ENCODE measurements around the gene SLC25A25. TPM values are rescaled to one million over a fixed set of nuclear protein-coding genes. Genes with fewer than 3 reads are reported as not detected.
A peak's percentile ranks its signal among the peaks of the same experiment; 100 is the strongest.

SLC25A25 gene
- polyA plus RNA-seq, 1 donor, result 19.4 TPM

GRCh38 chr9:128072144-128073021 is 4.4 kb downstream of the SLC25A25 start:
- Histone ChIP-seq H3K36me3 (ENCODE audit: control insufficient read depth, insufficient read depth, low read length) (no peaks in the 10 kb centered on the region), H3K27me3 (ENCODE audit: control insufficient read depth, insufficient read depth, low read length) (no peaks in the 10 kb centered on the region), H3K4me3 (ENCODE audit: low read length) (no peak overlapping the region), H3K9me3 (ENCODE audit: control insufficient read depth, low read depth, low read length) (peaks cover 4% of the 10 kb centered on the region), H3K27ac (ENCODE audit: low read length) (peak overlapping the region; percentile 79), H3K4me1 (ENCODE audit: control insufficient read depth, insufficient read depth, low read length) (peaks cover 50% of the 10 kb centered on the region)
- DNase-seq, result peak; percentile 52 to 77
- 0% methylated on average over 3 of the region's 5 CpGs for WGBS (ENCODE audit: insufficient coverage, low lambda C conversion rate)

- H3K4me1 ChIP-seq (ENCODE audit: control insufficient read depth, insufficient read depth, low read length), result peaks cover 59% of the 10 kb centered on the region
- no peaks in the 10 kb centered on the region for H3K36me3 ChIP-seq (ENCODE audit: control insufficient read depth, insufficient read depth, low read length)
- peak in 1 of 2 donors; percentile 68 for DNase-seq
- peak overlapping the region; percentile 79 for H3K27ac ChIP-seq (ENCODE audit: low read length)
- peaks cover 4% of the 10 kb centered on the region for H3K9me3 ChIP-seq (ENCODE audit: control insufficient read depth, low read depth, low read length)
- no peaks in the 10 kb centered on the region for H3K27me3 ChIP-seq (ENCODE audit: control insufficient read depth, insufficient read depth, low read length)
- 60% methylated on average over 1 of the region's 7 CpGs for WGBS (ENCODE audit: insufficient coverage, low lambda C conversion rate)
- no peak overlapping the region for H3K4me3 ChIP-seq (ENCODE audit: low read length)
Observed at GRCh38 chr9:128073253-128073886, 5.3 kb downstream of the SLC25A25 start.

- Histone ChIP-seq H3K4me1 (ENCODE audit: control insufficient read depth, insufficient read depth, low read length) (peaks cover 70% of the 10 kb centered on the region), H3K9me3 (ENCODE audit: control insufficient read depth, low read depth, low read length) (peaks cover 4% of the 10 kb centered on the region), H3K4me3 (ENCODE audit: low read length) (peak overlapping the region; percentile 1), H3K27ac (ENCODE audit: low read length) (peak overlapping the region; percentile 96), H3K27me3 (ENCODE audit: control insufficient read depth, insufficient read depth, low read length) (no peaks in the 10 kb centered on the region), H3K36me3 (ENCODE audit: control insufficient read depth, insufficient read depth, low read length) (no peaks in the 10 kb centered on the region)
- peak in 1 of 2 donors; percentile 65 for DNase-seq
- WGBS (ENCODE audit: insufficient coverage, low lambda C conversion rate), result no CpG with 5 or more reads among the region's 7 CpGs
Observed at GRCh38 chr9:128077847-128078503, 9.9 kb downstream of the SLC25A25 start.

- WGBS (ENCODE audit: insufficient coverage, low lambda C conversion rate), result 20% methylated on average over 1 of the region's 11 CpGs
- Histone ChIP-seq H3K4me1 (ENCODE audit: control insufficient read depth, insufficient read depth, low read length) (peaks cover 63% of the 10 kb centered on the region), H3K27me3 (ENCODE audit: control insufficient read depth, insufficient read depth, low read length) (no peaks in the 10 kb centered on the region), H3K4me3 (ENCODE audit: low read length) (peak overlapping the region; percentile 1), H3K36me3 (ENCODE audit: control insufficient read depth, insufficient read depth, low read length) (no peaks in the 10 kb centered on the region), H3K27ac (ENCODE audit: low read length) (peak overlapping the region; percentile 96), H3K9me3 (ENCODE audit: control insufficient read depth, low read depth, low read length) (peaks cover 4% of the 10 kb centered on the region)
- peak; percentile 84 to 94 for DNase-seq
Observed at GRCh38 chr9:128078504-128079434, 10.7 kb downstream of the SLC25A25 start.

- peaks cover 4% of the 10 kb centered on the region for H3K9me3 ChIP-seq (ENCODE audit: control insufficient read depth, low read depth, low read length)
- peak in 1 of 2 donors; percentile 42 for DNase-seq
- H3K27ac ChIP-seq (ENCODE audit: low read length), result peak overlapping the region; percentile 42
- H3K36me3 ChIP-seq (ENCODE audit: control insufficient read depth, insufficient read depth, low read length), result no peaks in the 10 kb centered on the region
- no peaks in the 10 kb centered on the region for H3K27me3 ChIP-seq (ENCODE audit: control insufficient read depth, insufficient read depth, low read length)
- H3K4me3 ChIP-seq (ENCODE audit: low read length), result no peak overlapping the region
- WGBS (ENCODE audit: insufficient coverage, low lambda C conversion rate), result 17% methylated on average over 1 of the region's 5 CpGs
- peaks cover 57% of the 10 kb centered on the region for H3K4me1 ChIP-seq (ENCODE audit: control insufficient read depth, insufficient read depth, low read length)
Observed at GRCh38 chr9:128080206-128080605, 12.2 kb downstream of the SLC25A25 start.

- DNase-seq, result peak in 1 of 2 donors; percentile 64
- no CpG with 5 or more reads among the region's 3 CpGs for whole genome bisulfite sequencing (ENCODE audit: insufficient coverage, low lambda C conversion rate)
- H3K27ac ChIP-seq (ENCODE audit: low read length), result peak overlapping the region; percentile 42
- peaks cover 4% of the 10 kb centered on the region for H3K9me3 ChIP-seq (ENCODE audit: control insufficient read depth, low read depth, low read length)
- H3K4me1 ChIP-seq (ENCODE audit: control insufficient read depth, insufficient read depth, low read length), result peaks cover 57% of the 10 kb centered on the region
- no peak overlapping the region for H3K4me3 ChIP-seq (ENCODE audit: low read length)
- no peaks in the 10 kb centered on the region for H3K27me3 ChIP-seq (ENCODE audit: control insufficient read depth, insufficient read depth, low read length)
- no peaks in the 10 kb centered on the region for H3K36me3 ChIP-seq (ENCODE audit: control insufficient read depth, insufficient read depth, low read length)
Observed at GRCh38 chr9:128081056-128081455, 13.0 kb downstream of the SLC25A25 start.

GRCh38 chr9:128082151-128082550 is 14.1 kb downstream of the SLC25A25 start:
- Histone ChIP-seq H3K9me3 (ENCODE audit: control insufficient read depth, low read depth, low read length) (peaks cover 2% of the 10 kb centered on the region), H3K36me3 (ENCODE audit: control insufficient read depth, insufficient read depth, low read length) (no peaks in the 10 kb centered on the region), H3K4me1 (ENCODE audit: control insufficient read depth, insufficient read depth, low read length) (peaks cover 53% of the 10 kb centered on the region), H3K27me3 (ENCODE audit: control insufficient read depth, insufficient read depth, low read length) (no peaks in the 10 kb centered on the region), H3K4me3 (ENCODE audit: low read length) (no peak overlapping the region), H3K27ac (ENCODE audit: low read length) (peak overlapping the region; percentile 42)
- WGBS (ENCODE audit: insufficient coverage, low lambda C conversion rate), result 20% methylated on average over 1 of the region's 7 CpGs
- DNase-seq, result peak in 1 of 2 donors; percentile 31

GRCh38 chr9:128084746-128085145 is 16.7 kb downstream of the SLC25A25 start:
- Histone ChIP-seq H3K9me3 (ENCODE audit: control insufficient read depth, low read depth, low read length) (no peaks in the 10 kb centered on the region), H3K27me3 (ENCODE audit: control insufficient read depth, insufficient read depth, low read length) (no peaks in the 10 kb centered on the region), H3K27ac (ENCODE audit: low read length) (no peak overlapping the region), H3K36me3 (ENCODE audit: control insufficient read depth, insufficient read depth, low read length) (no peaks in the 10 kb centered on the region), H3K4me1 (ENCODE audit: control insufficient read depth, insufficient read depth, low read length) (peaks cover 32% of the 10 kb centered on the region), H3K4me3 (ENCODE audit: low read length) (no peak overlapping the region)
- WGBS (ENCODE audit: insufficient coverage, low lambda C conversion rate), result 88% methylated on average over 3 of the region's 4 CpGs
- no peak for DNase-seq

- no peaks in the 10 kb centered on the region for H3K9me3 ChIP-seq (ENCODE audit: control insufficient read depth, low read depth, low read length)
- no CpG with 5 or more reads among the region's 4 CpGs for WGBS (ENCODE audit: insufficient coverage, low lambda C conversion rate)
- DNase-seq, result peak in 1 of 2 donors; percentile 37
- H3K4me3 ChIP-seq (ENCODE audit: low read length), result no peak overlapping the region
- H3K27me3 ChIP-seq (ENCODE audit: control insufficient read depth, insufficient read depth, low read length), result no peaks in the 10 kb centered on the region
- peaks cover 20% of the 10 kb centered on the region for H3K4me1 ChIP-seq (ENCODE audit: control insufficient read depth, insufficient read depth, low read length)
- H3K36me3 ChIP-seq (ENCODE audit: control insufficient read depth, insufficient read depth, low read length), result no peaks in the 10 kb centered on the region
- H3K27ac ChIP-seq (ENCODE audit: low read length), result no peak overlapping the region
Observed at GRCh38 chr9:128085943-128086342, 17.9 kb downstream of the SLC25A25 start.

All from large intestine (tissue), 3 donors.